AG09319 (cell line): Measurements from ENCODE around the gene TLR6.
"Not testable (repeated sequence)": the region's sequence is repeated elsewhere in the genome, so short reads cannot be mapped to it uniquely, and the experiment has no call there.

Source experiments
- DNase-seq: peaks from one replicate; pipeline ENCODE4 v3.0.0-alpha.2; 2010; ENCODE audit warnings: low read depth; ENCODE audit errors: extremely low read depth
- TF ChIP-seq, protein P1 (sequence below): IDR thresholded peaks from 2 replicates; pipeline ENCODE4 v1.5.1; 2011; ENCODE audit warnings: low read depth, mild to moderate bottlenecking, inconsistent platforms, low read length, moderate library complexity

The TLR6 gene

DNA sequence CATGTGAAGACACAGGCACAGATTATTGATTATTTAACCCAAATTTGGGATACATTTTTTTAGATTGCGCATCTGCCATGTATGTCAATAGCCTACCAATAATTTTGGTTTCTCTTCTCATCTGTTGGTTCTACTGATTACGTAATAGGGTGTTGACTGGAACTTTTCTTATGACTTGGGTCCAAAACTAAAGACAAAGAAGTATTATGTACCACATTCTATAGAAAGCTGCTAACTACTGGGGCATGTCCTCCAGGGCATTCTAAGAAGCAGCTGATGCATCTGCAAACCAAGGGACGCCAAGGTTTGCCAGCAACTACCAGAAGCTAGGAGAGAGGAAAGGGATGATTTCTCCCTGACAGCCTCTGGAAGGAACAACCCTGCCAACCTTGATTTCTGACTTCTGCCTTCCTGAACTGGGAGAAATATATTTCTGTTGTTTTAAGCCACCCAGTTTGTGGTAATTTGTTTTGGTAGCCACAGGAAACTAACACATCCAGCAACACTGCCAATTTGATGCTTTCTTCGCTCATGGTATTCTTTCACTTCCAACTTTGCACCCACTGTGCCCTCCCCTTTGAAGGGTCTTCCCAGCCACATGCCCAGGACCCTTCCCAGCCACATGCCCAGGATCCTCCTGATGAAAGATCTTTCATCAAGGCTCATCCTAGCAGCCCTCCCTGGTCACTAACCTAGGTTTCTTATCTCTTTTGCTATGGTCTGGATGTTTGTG lies 36.1 kb downstream of the TLR6 start:
- TF ChIP-seq, protein P1, sequence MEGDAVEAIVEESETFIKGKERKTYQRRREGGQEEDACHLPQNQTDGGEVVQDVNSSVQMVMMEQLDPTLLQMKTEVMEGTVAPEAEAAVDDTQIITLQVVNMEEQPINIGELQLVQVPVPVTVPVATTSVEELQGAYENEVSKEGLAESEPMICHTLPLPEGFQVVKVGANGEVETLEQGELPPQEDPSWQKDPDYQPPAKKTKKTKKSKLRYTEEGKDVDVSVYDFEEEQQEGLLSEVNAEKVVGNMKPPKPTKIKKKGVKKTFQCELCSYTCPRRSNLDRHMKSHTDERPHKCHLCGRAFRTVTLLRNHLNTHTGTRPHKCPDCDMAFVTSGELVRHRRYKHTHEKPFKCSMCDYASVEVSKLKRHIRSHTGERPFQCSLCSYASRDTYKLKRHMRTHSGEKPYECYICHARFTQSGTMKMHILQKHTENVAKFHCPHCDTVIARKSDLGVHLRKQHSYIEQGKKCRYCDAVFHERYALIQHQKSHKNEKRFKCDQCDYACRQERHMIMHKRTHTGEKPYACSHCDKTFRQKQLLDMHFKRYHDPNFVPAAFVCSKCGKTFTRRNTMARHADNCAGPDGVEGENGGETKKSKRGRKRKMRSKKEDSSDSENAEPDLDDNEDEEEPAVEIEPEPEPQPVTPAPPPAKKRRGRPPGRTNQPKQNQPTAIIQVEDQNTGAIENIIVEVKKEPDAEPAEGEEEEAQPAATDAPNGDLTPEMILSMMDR, result no peak
- no peak for DNase-seq

DNA sequence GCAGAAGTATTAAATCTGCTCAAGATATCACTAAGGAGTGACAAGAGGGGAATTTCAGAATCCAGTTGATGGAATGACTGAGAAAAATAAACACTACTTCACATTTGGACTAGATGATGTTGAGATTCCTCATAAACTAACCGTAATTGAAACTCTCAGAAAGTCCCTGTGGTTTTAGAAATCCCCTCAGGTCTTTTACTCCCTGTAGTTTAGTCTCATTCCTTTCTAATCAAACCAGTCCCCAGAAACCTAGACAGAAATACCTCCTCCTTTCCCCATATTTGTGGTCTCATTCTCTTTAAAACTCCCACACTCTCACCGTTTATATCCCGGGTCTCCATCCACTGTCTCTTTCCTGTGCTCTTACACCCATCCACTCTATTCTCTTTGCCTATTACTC lies 37.0 kb downstream of the TLR6 start:
- TF ChIP-seq, protein P1, result no peak
- no peak for DNase-seq

DNA sequence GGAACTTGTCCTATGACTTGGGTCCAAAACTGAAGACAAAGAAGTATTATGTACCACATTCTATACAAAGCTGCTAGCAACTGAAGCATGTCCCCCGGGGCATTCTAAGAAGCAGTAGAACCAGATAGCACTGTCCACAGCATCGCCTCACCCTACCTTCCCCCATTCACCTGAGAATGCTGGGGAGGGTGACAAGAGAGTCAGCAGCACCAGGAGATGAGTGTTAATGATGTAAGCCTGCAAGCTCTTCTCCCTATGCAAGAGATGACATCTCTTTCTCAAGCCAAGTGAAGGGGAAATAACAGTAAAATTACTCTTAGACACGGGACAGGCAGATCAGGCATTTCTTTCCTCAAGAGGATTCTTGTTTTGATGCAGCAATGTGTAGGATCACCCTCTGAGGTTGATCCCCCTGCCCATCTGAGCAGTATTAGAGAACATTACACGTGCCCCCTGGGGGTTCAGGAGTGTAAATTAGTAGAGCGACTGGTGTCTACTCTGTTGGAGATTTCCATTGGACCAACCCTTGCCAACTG lies 38.1 kb downstream of the TLR6 start:
- no peak for DNase-seq
- TF ChIP-seq, protein P1, result no peak

DNA sequence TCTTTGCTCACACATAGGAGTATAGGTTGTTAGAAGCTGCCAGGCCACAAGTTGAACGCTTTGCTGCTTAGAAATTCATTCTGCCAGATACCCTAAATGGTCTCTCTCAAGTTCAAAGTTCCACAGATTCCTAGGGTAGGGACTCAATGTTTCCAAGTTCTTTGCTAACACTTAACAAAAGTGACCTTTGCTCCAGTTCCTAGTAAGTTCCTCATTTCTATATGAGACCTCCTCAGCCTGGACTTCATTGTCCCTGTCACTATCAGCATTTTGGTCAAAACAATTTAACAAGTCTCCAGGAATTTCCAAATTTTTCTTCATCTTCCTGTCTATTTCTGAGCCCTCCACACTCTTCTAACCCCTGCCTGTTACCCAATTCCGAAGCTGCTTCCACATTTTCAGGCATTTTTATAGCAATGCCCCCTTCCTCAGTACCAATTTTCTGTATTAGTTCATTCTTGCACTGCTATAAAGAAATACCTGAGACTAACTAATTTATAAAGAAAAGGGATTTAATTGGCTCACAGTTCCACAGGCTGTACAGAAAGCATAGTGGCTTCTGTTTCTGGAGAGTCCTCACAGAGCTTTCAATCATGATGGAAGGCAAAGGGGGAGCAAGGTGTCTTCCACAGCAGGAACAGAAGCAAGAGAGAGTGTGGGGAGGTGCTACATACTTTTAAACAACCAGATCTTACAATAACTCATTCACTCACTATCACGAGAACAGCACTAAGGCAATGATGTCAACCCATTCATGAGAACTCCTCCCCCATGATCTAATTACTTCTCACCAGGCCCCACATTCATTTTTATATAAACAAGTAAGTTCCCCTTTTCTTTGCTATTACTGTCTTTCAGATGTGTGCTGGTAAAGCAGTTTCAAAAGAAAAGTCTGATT lies 40.5 kb downstream of the TLR6 start:
- TF ChIP-seq, protein P1, result no peak
- DNase-seq, result no peak

DNA sequence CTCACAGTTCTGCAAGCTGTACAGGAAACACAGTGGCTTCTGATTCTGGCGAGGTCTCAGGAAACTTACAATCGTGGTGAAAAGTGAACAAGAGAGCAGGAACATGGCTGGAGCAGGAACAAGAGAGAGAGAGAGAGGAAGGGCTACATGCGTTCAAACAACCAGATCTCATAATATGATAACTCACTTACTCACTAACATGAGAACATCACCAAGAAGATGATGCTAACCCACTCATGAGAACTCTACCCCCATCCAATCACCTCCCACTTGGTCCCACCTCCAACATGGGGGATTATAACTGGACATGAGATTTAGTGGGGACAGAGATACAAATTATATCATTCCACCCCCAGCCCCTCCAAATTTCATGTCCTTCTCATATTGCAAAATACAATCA lies 42.2 kb downstream of the TLR6 start:
- TF ChIP-seq, protein P1, result no peak
- DNase-seq, result no peak

DNA sequence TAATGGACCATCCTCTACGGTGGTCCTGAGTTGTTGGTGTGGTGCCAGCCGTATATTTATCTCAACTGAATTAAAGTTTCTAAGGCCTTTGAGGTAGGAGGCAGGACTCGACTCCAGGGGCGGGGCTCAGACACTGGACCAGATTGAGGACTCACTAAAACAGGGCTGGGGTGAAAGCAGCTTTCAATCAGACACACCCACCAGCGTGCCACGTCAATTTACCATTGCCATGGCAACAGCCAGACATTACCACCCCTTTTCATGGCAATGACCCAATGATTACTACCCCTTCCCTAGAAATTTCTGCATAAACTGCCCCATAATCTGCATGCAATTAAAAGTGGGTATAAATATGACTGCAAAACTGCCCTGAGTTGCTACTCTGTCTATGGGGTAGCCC lies 45.3 kb downstream of the TLR6 start:
- no peak for DNase-seq
- TF ChIP-seq, protein P1, result no peak

DNA sequence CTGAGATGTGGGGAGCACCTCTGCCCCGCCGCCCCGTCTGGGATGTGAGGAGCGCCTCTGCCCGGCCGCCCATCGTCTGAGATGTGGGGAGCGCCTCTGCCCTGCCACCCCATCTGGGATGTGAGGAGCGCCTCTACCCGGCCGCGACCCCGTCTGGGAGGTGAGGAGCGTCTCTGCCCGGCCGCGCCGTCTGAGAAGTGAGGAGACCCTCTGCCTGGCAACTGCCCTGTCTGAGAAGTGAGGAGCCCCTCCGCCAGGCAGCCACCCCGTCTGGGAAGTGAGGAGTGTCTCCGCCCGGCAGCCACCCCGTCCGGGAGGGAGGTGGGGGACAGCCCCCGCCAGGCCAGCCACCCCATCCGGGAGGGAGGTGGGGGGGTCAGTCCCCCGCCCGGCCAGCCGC lies 49.2 kb downstream of the TLR6 start:
- not testable (repeated sequence) for DNase-seq

DNA sequence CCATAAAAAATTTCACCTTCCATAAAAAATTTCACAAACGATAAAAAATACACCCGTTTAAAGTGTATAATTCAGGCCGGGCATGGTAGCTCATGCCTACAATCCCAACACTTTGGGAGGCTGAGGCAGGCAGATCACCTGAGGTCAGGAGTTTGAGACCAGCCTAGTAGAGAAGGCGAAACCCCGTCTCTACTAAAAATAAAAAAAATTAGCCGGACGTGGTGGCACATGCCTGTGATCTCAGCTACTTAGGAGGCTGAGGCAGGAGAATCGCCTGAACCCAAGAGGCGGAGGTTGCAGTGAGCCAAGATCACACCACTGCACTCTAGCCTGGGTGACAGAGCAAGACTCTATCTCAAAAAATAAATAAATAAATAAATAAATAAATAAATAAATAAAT lies 50.4 kb downstream of the TLR6 start:
- not testable (repeated sequence) for DNase-seq
